ENCODE data around the gene TGIF1.

TGIF1 gene

GRCh38 chr18:3482258-3482657 lies 32.3 kb downstream of the TGIF1 start:
- DNase-seq (ENCODE audit: low spot score) = no peak

GRCh38 chr18:3485153-3486149 lies 35.5 kb downstream of the TGIF1 start:
- no peak for DNase-seq (ENCODE audit: low spot score)

GRCh38 chr18:3486512-3486911 lies 36.5 kb downstream of the TGIF1 start:
- no peak for DNase-seq (ENCODE audit: low spot score)

- DNase-seq (ENCODE audit: low spot score) = no peak
These were observed 39.5 kb downstream of the TGIF1 start for GRCh38 chr18:3489462-3489861.

GRCh38 chr18:3491981-3492555 lies 42.1 kb downstream of the TGIF1 start:
- no peak for DNase-seq (ENCODE audit: low spot score)

- DNase-seq (ENCODE audit: low spot score) = no peak
These were observed 42.7 kb downstream of the TGIF1 start for GRCh38 chr18:3492721-3493120.

GRCh38 chr18:3493501-3494244 lies 43.7 kb downstream of the TGIF1 start:
- no peak for DNase-seq (ENCODE audit: low spot score)

- peak; percentile 68 for DNase-seq (ENCODE audit: low spot score)
These were observed 44.2 kb downstream of the TGIF1 start for GRCh38 chr18:3494245-3494526.

GRCh38 chr18:3494569-3494968 lies 44.6 kb downstream of the TGIF1 start:
- no peak for DNase-seq (ENCODE audit: low spot score)

- DNase-seq (ENCODE audit: low spot score) = no peak
These were observed 45.9 kb downstream of the TGIF1 start for GRCh38 chr18:3495691-3496430.

GRCh38 chr18:3498698-3499471 lies 48.9 kb downstream of the TGIF1 start:
- DNase-seq (ENCODE audit: low spot score) = no peak

- peak; percentile 29 for DNase-seq (ENCODE audit: low spot score)
These were observed 49.5 kb downstream of the TGIF1 start for GRCh38 chr18:3499501-3499900.

- peak; percentile 40 for DNase-seq (ENCODE audit: low spot score)
These were observed 50.0 kb downstream of the TGIF1 start for GRCh38 chr18:3500016-3500415.

GRCh38 chr18:3502650-3503049 lies 52.7 kb downstream of the TGIF1 start:
- no peak for DNase-seq (ENCODE audit: low spot score)

GRCh38 chr18:3504637-3505036 lies 54.7 kb downstream of the TGIF1 start:
- DNase-seq (ENCODE audit: low spot score) = no peak

- DNase-seq (ENCODE audit: low spot score) = no peak
These were observed 58.9 kb downstream of the TGIF1 start for GRCh38 chr18:3508576-3509549.

All from HuH-7 (cell line).